HL-60 (cell line): ENCODE data around the gene VSX1.

Experiments used
- DNase-seq, 2 experiments: peaks; one replicate each; pipeline ENCODE4 v3.0.0-alpha.2; 2010 to 2020; ENCODE audit warnings: low read depth in 1 of 2, low spot score in 1 of 2
- H3K27ac ChIP-seq: fragments of 250-450 bp; sonication (Bioruptor Pico); replicated peaks from 2 replicates; pipeline ENCODE4 v1.5.1; 2020; ENCODE audit warnings: mild to moderate bottlenecking, moderate library complexity
- H3K27me3 ChIP-seq: fragments of 250-450 bp; sonication (Bioruptor Pico); 2 replicates; pipeline ENCODE4 v1.5.1; 2021; ENCODE audit warnings: mild to moderate bottlenecking, moderate library complexity; ENCODE audit not compliant: insufficient read depth, poor library complexity, severe bottlenecking
- H3K4me3 ChIP-seq: replicated peaks from 2 replicates; pipeline ENCODE4 v1.5.1; 2011; ENCODE audit warnings: mild to moderate bottlenecking, control low read depth, low read length; ENCODE audit not compliant: insufficient read depth
- GABPA ChIP-seq: IDR thresholded peaks from 2 replicates; pipeline ENCODE4 v1.6.1; 2012; ENCODE audit warnings: low read depth
- POLR2AphosphoS5 ChIP-seq: IDR thresholded peaks from 2 replicates; pipeline ENCODE4 v1.6.1; 2012; ENCODE audit warnings: low read depth
- SPI1 ChIP-seq: IDR thresholded peaks from 2 replicates; pipeline ENCODE4 v1.6.1; 2012; ENCODE audit warnings: low read depth, mild to moderate bottlenecking, borderline replicate concordance
- TF ChIP-seq, protein P1 (sequence below): IDR thresholded peaks from one replicate; pipeline ENCODE4 v1.5.1; 2011; ENCODE audit warnings: low read length, control low read depth, inconsistent platforms; ENCODE audit not compliant: insufficient read depth
- TF ChIP-seq, protein P2 (sequence below): IDR thresholded peaks from 2 replicates; pipeline ENCODE4 v1.6.1; 2012; ENCODE audit warnings: low read depth; ENCODE audit not compliant: insufficient replicate concordance

VSX1 gene

DNA sequence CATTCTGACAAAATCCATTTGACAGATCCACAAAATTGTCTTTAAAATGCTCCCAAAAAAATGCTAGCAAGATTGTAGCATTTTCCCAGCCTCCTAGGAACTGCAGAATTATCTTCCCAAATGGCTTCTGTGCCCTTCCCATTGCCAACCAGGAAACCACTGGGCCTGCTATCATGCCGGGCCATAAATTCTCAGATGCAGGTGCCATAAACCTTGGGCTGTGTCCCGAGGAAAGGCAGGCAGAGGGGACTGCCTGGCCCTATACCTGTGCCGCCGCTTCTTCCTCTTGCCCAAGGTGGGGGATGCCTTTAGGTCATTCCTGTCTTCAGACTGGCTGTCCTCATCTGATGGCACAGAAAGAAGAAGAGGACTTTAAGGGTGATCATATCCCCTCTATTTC lies 2.8 kb downstream of the VSX1 start:
- H3K27me3 ChIP-seq, result peaks cover 41% of the 10 kb centered on the region
- no peak overlapping the region for H3K27ac ChIP-seq
- no peak overlapping the region for H3K4me3 ChIP-seq
- TF ChIP-seq POLR2AphosphoS5 (no peak), GABPA (no peak), SPI1 (no peak)
- TF ChIP-seq, protein P1, sequence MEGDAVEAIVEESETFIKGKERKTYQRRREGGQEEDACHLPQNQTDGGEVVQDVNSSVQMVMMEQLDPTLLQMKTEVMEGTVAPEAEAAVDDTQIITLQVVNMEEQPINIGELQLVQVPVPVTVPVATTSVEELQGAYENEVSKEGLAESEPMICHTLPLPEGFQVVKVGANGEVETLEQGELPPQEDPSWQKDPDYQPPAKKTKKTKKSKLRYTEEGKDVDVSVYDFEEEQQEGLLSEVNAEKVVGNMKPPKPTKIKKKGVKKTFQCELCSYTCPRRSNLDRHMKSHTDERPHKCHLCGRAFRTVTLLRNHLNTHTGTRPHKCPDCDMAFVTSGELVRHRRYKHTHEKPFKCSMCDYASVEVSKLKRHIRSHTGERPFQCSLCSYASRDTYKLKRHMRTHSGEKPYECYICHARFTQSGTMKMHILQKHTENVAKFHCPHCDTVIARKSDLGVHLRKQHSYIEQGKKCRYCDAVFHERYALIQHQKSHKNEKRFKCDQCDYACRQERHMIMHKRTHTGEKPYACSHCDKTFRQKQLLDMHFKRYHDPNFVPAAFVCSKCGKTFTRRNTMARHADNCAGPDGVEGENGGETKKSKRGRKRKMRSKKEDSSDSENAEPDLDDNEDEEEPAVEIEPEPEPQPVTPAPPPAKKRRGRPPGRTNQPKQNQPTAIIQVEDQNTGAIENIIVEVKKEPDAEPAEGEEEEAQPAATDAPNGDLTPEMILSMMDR, result no peak
- TF ChIP-seq, protein P2, sequence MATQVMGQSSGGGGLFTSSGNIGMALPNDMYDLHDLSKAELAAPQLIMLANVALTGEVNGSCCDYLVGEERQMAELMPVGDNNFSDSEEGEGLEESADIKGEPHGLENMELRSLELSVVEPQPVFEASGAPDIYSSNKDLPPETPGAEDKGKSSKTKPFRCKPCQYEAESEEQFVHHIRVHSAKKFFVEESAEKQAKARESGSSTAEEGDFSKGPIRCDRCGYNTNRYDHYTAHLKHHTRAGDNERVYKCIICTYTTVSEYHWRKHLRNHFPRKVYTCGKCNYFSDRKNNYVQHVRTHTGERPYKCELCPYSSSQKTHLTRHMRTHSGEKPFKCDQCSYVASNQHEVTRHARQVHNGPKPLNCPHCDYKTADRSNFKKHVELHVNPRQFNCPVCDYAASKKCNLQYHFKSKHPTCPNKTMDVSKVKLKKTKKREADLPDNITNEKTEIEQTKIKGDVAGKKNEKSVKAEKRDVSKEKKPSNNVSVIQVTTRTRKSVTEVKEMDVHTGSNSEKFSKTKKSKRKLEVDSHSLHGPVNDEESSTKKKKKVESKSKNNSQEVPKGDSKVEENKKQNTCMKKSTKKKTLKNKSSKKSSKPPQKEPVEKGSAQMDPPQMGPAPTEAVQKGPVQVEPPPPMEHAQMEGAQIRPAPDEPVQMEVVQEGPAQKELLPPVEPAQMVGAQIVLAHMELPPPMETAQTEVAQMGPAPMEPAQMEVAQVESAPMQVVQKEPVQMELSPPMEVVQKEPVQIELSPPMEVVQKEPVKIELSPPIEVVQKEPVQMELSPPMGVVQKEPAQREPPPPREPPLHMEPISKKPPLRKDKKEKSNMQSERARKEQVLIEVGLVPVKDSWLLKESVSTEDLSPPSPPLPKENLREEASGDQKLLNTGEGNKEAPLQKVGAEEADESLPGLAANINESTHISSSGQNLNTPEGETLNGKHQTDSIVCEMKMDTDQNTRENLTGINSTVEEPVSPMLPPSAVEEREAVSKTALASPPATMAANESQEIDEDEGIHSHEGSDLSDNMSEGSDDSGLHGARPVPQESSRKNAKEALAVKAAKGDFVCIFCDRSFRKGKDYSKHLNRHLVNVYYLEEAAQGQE, result no peak
- no peak for DNase-seq

DNA sequence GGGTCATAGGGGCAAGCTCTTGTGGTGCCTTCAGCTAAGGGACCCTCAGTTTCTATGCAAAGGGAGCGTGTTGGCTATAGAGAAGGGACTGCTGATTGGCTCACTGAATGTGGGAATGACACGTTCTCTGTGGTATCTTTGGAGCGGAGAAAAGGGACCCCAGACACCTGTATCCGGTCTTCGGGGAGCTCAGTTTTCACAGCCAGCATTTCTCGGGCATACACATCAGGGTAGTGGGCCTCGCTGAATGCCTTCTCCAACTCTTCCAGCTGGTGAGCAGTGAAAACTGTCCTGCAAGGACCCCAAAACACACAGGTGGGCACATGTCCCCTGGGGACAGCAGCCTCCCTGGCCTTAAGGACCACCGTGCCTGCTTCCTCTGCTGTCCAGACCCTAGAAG lies 3.3 kb downstream of the VSX1 start:
- TF ChIP-seq, protein P1, result no peak
- TF ChIP-seq POLR2AphosphoS5 (no peak), GABPA (no peak), SPI1 (no peak)
- TF ChIP-seq, protein P2, result no peak
- Histone ChIP-seq H3K27ac (no peak overlapping the region), H3K27me3 (peaks cover 36% of the 10 kb centered on the region), H3K4me3 (no peak overlapping the region)
- DNase-seq, result no peak

DNA sequence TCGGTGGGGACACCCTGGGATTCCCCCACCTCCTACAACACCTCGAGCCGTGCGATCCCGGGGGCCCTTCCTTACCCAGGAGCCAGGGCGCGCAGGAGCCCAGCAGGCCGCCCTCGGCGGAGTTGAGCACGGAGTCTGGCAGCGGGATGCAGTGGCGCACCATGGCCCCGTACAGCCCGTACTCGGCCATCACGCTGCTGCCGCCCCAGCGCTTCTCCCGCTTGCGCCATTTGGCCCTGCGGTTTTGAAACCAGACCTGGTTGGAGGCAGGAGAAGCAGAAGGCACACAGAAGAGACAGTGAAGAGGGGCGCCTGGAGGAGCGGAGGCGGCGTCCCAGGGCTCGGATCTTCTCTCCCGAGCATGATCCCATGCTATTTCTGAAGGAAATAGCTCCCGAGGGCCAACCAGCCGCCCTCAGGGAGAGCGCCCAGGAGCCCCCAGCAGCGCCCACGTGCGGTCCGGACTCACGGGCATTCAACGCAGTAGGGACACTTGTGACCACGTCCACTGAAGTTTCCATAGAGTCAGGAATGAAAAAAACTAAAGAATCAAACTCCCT lies 4.3 kb downstream of the VSX1 start:
- peak in 1 of 2 experiments; percentile 86 for DNase-seq
- Histone ChIP-seq H3K27me3 (peaks cover 27% of the 10 kb centered on the region), H3K27ac (no peak overlapping the region), H3K4me3 (peak overlapping the region; percentile 36)
- no peak for TF ChIP-seq GABPA
- no peak for TF ChIP-seq POLR2AphosphoS5
- TF ChIP-seq, protein P1, result no peak
- TF ChIP-seq, protein P2, result no peak
- no peak for TF ChIP-seq SPI1
